GM15510 (cell line): ENCODE results near the gene NHLRC1.

Source experiments
- POLR2A ChIP-seq: IDR thresholded peaks from 3 replicates; pipeline ENCODE4 v1.6.1; 2011; ENCODE audit warnings: borderline replicate concordance; ENCODE audit not compliant: insufficient read length; ENCODE audit errors: extremely low read depth

Gene NHLRC1

DNA sequence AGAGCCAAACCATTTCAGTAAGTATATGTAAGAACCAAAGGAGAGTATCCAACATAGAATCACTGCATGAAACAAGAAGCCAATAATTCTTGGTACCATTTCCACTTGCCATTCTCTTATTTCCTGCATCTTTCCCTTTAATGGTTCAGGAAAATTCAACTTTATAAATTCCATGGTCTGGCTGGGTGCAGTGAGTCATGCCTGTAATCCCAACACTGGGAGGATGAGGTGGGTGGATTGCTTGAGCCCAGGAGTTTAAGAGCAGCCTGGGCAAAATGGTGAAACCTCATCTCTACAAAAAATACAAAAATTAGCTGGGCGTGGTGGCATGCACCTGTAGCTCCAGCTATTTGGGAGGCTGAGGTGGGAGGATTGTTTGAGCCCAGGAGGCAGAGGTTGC is 21.2 kb downstream of the NHLRC1 start:
- TF ChIP-seq POLR2A: no peak

DNA sequence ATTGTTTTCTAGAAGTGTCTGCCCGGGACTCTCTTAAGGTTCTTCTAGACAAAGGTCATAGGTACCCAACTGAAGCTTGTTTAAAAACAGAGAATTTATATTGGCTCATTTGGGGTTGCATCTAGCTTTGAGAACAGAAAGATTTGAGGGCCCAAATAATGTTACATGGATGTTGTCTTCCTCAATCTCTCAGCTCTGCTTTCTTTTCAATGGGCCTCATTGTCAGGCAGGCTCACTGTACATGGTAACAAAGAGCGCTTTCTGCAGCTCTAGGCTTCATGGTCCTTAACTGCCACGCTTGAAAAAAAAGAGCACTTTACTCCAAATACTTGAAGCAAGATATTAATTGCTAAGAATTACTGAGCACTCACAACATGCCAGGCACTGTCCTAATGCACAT is 22.2 kb downstream of the NHLRC1 start:
- no peak for TF ChIP-seq POLR2A

DNA sequence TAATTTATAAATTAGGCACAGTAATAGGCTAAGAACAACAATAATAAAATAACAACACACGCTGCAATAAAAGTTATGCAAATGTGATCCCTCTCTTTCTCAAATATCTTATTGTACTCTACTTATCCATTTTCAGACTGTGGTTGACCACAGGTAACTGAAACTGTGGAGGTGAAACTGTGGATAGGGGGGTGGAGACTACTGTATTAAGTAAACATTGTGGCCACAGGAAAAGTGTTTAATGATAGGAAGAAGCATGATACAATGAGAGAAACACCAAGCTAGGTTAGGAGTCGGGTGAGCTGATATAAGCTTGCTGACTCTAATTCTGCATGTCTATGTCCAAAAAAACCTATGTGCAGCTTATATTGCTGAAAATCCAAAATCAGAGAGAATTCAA is 23.0 kb downstream of the NHLRC1 start:
- no peak for TF ChIP-seq POLR2A

DNA sequence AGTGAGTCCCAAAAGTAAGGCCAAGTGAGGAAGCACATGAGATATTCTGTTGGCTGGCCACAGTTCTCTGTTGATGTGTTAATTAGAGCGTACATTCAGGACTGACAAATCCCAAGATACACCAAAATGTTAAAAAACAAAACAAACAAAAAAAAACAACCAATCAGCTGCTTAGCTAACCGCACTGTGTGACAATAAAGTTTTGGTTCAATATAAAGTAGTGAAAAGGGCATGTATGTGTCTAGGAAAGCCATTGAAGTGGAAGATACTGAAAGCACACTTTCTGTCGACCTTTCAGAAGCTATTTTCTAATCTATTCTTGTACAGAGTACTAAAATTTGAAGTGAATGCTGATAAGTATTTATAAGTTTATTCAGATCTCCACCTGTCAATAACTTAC is 26.1 kb downstream of the NHLRC1 start:
- TF ChIP-seq POLR2A: no peak

DNA sequence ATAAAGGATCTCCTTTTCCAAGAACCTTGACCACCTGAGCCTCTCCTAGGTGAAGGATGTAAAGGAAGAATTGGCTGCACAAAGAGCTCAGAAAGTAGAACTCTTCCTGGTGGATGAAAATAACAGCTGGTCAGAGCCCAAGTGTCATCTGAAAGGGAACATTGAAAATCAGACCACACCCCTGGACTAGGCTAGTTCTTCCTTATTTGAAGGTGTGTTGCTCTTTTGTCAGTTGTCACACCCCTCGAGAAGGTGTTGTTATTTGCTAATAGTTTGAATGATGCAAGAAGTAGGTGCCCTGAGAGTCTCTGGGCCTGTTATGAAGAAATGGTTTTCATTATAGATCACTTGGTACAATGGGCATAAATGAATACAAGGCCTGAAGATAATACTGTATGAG is 31.1 kb downstream of the NHLRC1 start:
- no peak for TF ChIP-seq POLR2A

DNA sequence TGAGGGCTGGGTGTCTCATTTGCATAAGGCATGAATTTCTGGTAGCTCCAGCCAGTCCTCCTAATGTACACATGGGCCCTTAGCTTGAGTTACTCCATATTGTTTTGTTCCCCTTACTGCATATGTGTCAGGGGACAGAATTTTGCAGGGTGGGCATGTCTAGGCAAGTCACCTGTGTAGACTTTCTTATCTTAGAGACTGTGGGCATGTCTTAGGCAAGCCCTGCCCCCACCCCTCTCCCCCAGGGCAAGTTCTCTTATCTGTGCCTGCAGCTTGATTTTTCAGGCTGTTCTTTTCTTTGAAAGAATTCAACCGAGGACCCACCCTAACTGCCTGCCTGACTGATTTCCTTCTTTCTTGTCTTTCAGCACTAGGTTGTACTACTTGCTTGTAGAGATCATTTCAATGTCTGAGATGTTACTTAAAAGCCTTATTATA is 32.1 kb downstream of the NHLRC1 start:
- no peak for TF ChIP-seq POLR2A

DNA sequence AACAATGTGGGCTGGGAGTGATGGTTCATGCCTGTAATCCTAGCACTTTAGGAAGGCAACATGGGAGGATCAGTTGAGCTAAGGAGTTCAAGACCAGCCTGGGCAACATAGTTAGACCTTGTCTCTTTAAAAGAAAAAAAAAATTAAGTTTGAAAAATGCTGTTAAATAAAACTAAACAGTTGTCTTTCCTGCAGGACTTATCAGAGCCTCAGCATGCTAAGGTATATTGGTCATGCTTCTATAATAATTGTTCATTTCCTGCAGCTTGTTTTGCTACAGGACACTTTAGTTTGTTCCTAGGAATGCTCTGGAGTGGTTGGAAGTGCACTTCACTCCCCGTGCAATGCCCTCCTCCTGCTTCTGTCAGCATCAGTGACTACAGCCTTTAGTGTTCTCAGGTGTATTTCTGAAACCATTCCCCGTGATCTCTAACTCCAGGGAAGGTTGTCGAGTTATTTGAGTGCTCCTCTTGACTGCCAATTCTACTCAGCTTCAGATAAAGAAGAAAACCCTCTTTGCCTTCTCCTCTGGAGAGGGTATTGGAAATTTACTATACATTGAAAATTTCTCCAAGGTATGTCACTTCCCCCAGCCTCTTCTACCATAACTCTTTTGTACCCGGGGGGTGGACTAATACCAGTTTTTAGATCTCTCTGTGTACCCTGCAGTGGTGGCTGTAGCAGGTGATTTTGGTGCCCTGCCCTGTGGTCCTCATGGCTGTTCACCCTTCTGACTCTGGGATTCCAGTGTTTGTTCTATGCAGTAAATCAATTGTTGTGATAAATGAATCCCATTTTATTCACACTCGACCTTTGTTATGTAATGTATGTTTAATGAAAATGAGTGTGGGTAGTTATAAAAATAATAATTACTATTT is 33.8 kb downstream of the NHLRC1 start:
- TF ChIP-seq POLR2A: no peak

DNA sequence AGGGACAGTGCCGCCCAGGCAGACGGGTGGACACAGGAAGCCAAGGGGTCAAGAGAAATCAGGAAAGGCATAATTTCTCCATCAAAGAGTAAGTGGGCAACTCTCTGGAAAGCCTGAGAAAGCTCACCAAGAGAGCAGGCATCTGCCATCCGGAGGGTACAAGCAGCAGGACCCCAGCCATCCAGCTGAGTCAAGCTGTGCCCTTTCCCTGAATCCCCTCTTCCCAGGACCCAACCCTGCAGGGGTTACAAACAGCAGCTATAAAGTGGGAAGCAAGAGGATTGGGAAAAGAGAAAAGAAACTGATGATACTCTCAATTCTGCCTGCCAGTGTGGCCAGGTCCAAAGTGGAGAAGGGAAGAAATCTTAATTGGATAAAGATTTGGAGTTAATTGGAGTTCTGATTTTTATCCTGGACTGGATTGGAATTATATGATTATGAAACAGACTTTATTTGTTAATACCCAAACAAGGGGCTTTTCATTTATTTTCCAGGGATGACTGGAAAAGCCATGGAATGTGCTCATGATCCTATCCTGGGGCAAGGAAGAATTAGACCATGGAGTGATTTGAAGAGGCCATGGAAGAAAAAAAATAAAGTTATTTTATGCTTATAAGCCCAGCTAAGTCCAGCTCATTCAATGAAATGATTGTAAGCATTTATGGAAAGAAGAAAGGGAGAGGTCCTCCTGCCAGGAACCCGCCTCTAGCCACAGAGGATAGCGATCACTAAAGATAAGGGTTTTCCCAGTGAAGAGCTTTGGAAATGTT is 34.9 kb downstream of the NHLRC1 start:
- no peak for TF ChIP-seq POLR2A

DNA sequence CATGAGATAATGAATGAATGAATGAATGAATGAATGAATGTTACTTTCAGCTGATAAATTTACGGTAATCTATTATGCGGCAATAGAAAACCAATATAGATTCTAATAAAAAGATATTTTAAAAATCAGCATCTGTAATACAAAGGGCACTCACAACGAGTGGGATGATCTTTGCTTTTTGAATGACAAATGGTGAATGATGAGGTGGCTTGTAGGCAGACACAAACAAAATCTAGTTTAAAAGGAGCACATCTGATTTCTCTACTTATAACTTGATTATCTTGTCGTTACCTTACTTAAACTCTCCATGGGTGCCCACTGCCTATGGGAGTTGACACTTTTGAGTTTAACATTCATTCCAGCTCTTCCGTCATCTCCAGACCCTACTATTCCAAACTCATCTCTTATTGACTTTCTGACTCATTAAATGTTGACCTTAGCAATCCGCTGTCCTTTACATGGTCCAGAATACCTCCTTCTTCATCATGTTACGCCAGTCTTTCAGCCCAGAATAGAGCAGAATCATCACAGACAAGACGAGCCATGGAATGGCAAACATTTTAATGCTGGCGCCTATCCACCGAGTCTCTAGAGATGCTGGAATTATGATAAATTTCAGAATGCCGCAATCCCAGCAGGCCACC is 41.3 kb downstream of the NHLRC1 start:
- TF ChIP-seq POLR2A: no peak

DNA sequence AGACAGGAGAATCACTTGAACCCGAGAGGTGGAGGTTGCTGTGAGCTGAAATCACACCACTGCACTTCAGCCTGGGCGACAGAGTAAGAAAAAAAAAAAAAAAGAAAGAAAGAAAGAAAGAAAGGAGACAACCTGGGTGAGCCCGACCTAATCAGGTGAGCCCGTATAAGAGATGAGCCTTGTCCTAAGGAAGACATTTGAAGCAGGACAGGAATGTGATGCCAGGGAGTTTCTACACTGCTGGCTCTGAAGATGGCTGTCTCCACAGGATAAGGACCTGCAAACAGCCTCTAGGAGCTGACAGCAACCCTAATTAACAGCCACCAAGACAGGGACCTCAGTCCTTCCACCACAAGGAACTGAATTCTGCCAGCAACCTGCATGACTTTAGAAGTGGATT is 41.9 kb downstream of the NHLRC1 start:
- TF ChIP-seq POLR2A: no peak

DNA sequence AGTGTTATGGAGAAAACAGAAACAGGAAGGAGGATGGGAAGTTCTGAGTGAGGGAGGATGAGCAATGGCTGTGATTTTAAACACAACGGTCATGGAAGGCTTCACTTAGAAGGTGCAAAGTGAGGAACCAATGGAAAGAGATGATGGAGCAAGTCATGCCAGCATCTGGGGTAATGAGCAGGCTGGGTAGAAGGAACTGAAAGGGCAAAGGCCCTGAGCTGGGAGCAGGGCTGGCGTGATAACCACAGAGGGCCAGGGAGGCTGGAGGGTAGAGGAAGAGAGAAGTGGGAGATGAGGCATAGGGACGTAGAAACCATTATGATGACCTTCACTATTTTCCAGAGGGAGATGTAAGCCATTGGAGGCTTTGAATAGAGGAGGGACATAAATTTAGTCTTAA is 43.6 kb downstream of the NHLRC1 start:
- no peak for TF ChIP-seq POLR2A

DNA sequence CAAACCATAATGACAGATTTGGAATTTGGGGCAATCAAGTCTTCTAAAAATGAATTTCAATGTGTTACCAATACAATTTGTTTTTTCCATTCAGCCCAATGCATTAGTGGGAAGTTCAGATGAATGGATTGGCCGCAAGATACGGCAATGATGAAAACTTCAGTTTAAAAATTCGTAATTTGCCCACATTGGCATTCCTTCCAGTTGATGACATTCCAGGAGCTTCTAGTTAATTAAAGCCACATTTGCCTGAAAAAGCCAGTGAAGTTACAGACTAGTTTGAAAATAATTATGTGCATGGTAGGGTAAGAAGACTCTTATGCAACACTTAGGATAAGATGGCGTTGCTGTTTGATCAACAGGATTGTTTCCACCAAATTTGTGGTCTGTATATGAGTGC is 46.2 kb downstream of the NHLRC1 start:
- TF ChIP-seq POLR2A: no peak

DNA sequence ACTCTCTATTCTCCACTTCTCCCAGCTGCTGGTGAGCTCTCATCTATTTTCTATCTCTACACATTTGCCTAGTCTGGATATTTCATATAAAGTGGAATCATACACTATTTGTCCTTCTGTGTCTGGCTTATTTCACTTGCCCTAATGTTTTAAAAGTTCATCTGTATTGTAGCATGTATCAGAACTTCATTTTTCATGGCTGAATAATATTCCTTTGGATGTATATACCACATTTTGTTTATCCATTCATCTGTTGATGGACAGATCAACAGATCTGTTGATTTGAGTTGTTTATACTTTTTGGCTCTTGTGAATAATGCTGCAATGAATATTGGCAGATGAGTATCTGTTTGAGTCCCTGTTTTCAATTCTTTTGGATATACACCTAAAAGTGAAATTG is 49.6 kb downstream of the NHLRC1 start:
- TF ChIP-seq POLR2A: no peak

GRCh38 chr6:18070486-18070885 is 52.0 kb downstream of the NHLRC1 start:
- TF ChIP-seq POLR2A: no peak
